ENCODE results near the gene IPO8.

DNA sequence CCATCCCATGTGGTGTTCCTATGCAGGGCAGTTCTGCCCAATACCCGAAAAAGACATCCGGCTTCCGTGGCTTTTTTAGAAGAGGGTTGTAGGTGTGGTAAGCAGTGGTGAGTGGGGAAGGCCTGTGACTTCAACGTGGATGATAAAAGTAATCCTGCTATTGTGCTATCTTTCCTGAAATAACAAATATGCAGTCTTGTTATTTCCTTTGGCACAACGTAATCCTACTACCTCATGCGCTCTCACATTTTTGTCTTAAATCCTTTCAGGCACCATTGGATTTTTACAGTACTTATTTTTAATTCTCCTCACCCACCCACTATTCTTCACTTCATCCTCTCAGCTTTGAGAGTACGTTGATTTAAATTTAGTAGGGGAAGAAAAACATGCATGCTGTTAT, 96.8 kb downstream of the IPO8 start:
- TF ChIP-seq RARB (CRISPR knock-in tag; IDR thresholded peaks at IDR 0.05), result no peak
- no peak for TF ChIP-seq ISL1 (CRISPR knock-in tag; IDR thresholded peaks at IDR 0.05)
- no peak for TF ChIP-seq CSDC2 (CRISPR knock-in tag; IDR thresholded peaks at IDR 0.05)
- TF ChIP-seq ARNTL (CRISPR knock-in tag; IDR thresholded peaks at IDR 0.05; ENCODE audit: borderline replicate concordance, low read depth), result no peak
- TF ChIP-seq, protein P1, sequence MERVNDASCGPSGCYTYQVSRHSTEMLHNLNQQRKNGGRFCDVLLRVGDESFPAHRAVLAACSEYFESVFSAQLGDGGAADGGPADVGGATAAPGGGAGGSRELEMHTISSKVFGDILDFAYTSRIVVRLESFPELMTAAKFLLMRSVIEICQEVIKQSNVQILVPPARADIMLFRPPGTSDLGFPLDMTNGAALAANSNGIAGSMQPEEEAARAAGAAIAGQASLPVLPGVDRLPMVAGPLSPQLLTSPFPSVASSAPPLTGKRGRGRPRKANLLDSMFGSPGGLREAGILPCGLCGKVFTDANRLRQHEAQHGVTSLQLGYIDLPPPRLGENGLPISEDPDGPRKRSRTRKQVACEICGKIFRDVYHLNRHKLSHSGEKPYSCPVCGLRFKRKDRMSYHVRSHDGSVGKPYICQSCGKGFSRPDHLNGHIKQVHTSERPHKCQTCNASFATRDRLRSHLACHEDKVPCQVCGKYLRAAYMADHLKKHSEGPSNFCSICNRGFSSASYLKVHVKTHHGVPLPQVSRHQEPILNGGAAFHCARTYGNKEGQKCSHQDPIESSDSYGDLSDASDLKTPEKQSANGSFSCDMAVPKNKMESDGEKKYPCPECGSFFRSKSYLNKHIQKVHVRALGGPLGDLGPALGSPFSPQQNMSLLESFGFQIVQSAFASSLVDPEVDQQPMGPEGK (CRISPR knock-in tag; IDR thresholded peaks at IDR 0.05; ENCODE audit: borderline replicate concordance), result no peak
- TF ChIP-seq GLIS3 (CRISPR knock-in tag; IDR thresholded peaks at IDR 0.05), result no peak
